Measurements from ENCODE around the gene NUPR1.

DNA sequence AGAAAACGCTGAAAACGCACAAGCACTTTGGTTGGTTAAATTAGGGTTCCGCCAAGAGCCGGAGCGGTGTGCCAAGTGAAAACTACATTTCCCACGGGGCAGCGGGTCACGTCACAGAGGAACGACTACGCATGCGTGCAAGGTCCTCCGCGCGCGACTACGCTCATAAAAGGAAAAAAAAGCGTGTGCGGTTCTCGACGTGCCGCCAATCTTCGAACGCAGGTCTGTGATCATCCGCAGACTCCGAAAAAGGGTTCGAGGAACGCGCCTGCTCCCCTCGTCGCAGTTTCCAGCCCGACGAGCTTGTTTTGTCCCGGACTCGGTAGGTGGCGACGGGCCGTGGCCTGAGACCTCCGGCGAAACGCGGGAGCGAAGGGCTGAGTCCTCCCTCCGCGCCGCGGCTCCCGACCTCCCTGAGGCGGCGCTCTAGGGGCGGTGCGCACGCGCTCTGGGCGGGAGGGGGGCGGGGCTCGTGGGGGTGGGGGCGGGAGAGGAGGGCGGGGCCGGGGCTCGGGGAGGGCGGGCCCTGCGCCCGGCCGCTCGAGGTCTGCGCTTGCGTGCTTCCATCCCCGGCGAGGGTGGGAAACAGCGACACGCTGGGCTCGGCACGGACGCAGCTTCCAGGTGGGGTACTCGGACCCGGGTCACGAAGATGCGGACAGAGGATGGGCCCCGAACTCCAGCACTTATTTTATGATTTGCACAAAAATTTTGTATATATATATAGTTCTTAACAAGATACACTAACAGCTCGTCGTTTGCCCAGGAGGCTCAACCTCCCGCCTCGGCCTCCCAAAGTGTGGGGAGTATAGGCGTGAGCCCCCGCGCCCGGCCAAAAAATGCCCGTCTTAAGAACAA lies 15.2 kb upstream of the NUPR1 start, which contains the start of gene SGF29:
- TF ChIP-seq USF1 (IDR thresholded peaks at IDR 0.05) (no peak; the same call in 1 of the 2 replicates), YY1 (IDR thresholded peaks at IDR 0.05; ENCODE audit: low read depth) (0 out of 2 replicates have a peak, but pooled peaks have one; percentile 29), REST (IDR thresholded peaks at IDR 0.05; ENCODE audit: low read depth) (no peak), EP300 (IDR thresholded peaks at IDR 0.05; ENCODE audit: borderline replicate concordance) (no peak), FOXM1 (IDR thresholded peaks at IDR 0.05; ENCODE audit: borderline replicate concordance, low read depth) (no peak), TEAD4 (IDR thresholded peaks at IDR 0.05) (no peak), CREB1 (IDR thresholded peaks at IDR 0.05; ENCODE audit: low read depth) (peak; percentile 80), RAD21 (IDR thresholded peaks at IDR 0.05; ENCODE audit: low read depth) (no peak; the same call in 1 of the 2 replicates), EGR1 (IDR thresholded peaks at IDR 0.05) (no peak; the same call in 1 of the 2 replicates)
